Liver (tissue), 9 donors: ENCODE measurements around the gene UPF1. TPM values are rescaled to one million over a fixed set of nuclear protein-coding genes. Genes with fewer than 3 reads are reported as not detected.

Source experiments
- DNase-seq: peaks from one replicate; pipeline ENCODE4 v3.0.0-alpha.2; 2017; ENCODE audit warnings: low spot score
- H3K27ac ChIP-seq, 2 donors: one replicate each; pipeline ENCODE4 v1.7.0; 2013; ENCODE audit warnings: inconsistent platforms in 2 of 2, low read length in 2 of 2, control low read depth in 1 of 2, low read depth in 1 of 2, mild to moderate bottlenecking in 1 of 2
- H3K27me3 ChIP-seq, 4 donors: one replicate each; pipeline versions ENCODE4 v1.6.1 to v1.7.0; 2013; ENCODE audit warnings: low read length in 3 of 4, inconsistent platforms in 1 of 4, mild to moderate bottlenecking in 1 of 4, moderate library complexity in 1 of 4; ENCODE audit not compliant: control insufficient read depth in 4 of 4, insufficient read depth in 4 of 4
- H3K36me3 ChIP-seq, 4 donors: one replicate each; pipeline versions ENCODE4 v1.6.1 to v1.7.0; 2013; ENCODE audit warnings: low read length in 3 of 4, mild to moderate bottlenecking in 3 of 4, low read depth in 1 of 4, moderate library complexity in 1 of 4; ENCODE audit not compliant: control insufficient read depth in 4 of 4, insufficient read depth in 3 of 4
- H3K4me1 ChIP-seq, 4 donors: one replicate each; pipeline versions ENCODE4 v1.6.1 to v1.7.0; 2013; ENCODE audit warnings: low read length in 3 of 4, mild to moderate bottlenecking in 3 of 4, moderate library complexity in 1 of 4; ENCODE audit not compliant: control insufficient read depth in 4 of 4, insufficient read depth in 4 of 4
- H3K4me3 ChIP-seq, 3 donors: one replicate each; pipeline versions ENCODE4 v1.6.1 to v1.7.0; 2013; ENCODE audit warnings: low read length in 3 of 3, control low read depth in 1 of 3, low read depth in 1 of 3, mild to moderate bottlenecking in 1 of 3
- H3K9ac ChIP-seq, 2 donors: one replicate each; pipeline ENCODE4 v1.7.0; 2013; ENCODE audit warnings: low read length in 2 of 2, mild to moderate bottlenecking in 2 of 2, moderate library complexity in 2 of 2, control low read depth in 1 of 2, low read depth in 1 of 2
- H3K9me3 ChIP-seq, 4 donors: one replicate each; pipeline versions ENCODE4 v1.6.1 to v1.7.0; 2013; ENCODE audit warnings: low read length in 3 of 4; ENCODE audit not compliant: control insufficient read depth in 4 of 4
- ATF3 ChIP-seq: IDR thresholded peaks from 2 replicates; pipeline ENCODE4 v1.6.1; 2016; ENCODE audit warnings: antibody characterized with exemption
- CTCF ChIP-seq: fragments of 150-350 bp; IDR thresholded peaks from 2 replicates; pipeline ENCODE4 v1.5.1; 2017; ENCODE audit warnings: improper control_type of control experiment, low read depth, low read length; ENCODE audit not compliant: missing input control
- EGR1 ChIP-seq, 2 donors: IDR thresholded peaks; 2 replicates each; pipeline ENCODE4 v1.6.1; 2016 to 2018; ENCODE audit warnings: antibody characterized with exemption in 2 of 2, low read depth in 2 of 2
- FOXA1 ChIP-seq: IDR thresholded peaks from 2 replicates; pipeline ENCODE4 v1.6.1; 2016; ENCODE audit warnings: antibody characterized with exemption
- FOXA2 ChIP-seq: IDR thresholded peaks from 2 replicates; pipeline ENCODE4 v1.6.1; 2016; ENCODE audit warnings: antibody characterized with exemption
- GABPA ChIP-seq, 2 donors: IDR thresholded peaks in 1 of 2; conservative IDR thresholded peaks in 1 of 2; 2 replicates each; pipeline ENCODE4 v1.6.1; 2016; ENCODE audit warnings: antibody characterized with exemption in 2 of 2, mild to moderate bottlenecking in 1 of 2, moderate library complexity in 1 of 2
- HNF4A ChIP-seq, 2 donors: conservative IDR thresholded peaks; 2 replicates each; pipeline ENCODE4 v1.6.1; 2016; ENCODE audit warnings: antibody characterized with exemption in 2 of 2, mild to moderate bottlenecking in 2 of 2
- HNF4G ChIP-seq: IDR thresholded peaks from 2 replicates; pipeline ENCODE4 v1.6.1; 2016; ENCODE audit warnings: antibody characterized with exemption
- JUND ChIP-seq, 2 donors: IDR thresholded peaks; 2 replicates each; pipeline ENCODE4 v1.6.1; 2016; ENCODE audit warnings: antibody characterized with exemption in 2 of 2
- MAX ChIP-seq: IDR thresholded peaks from 2 replicates; pipeline ENCODE4 v1.6.1; 2016; ENCODE audit warnings: antibody characterized with exemption
- NR2F2 ChIP-seq: IDR thresholded peaks from 2 replicates; pipeline ENCODE4 v1.6.1; 2016; ENCODE audit warnings: antibody characterized with exemption
- RAD21 ChIP-seq, 2 donors: IDR thresholded peaks; 2 replicates each; pipeline ENCODE4 v1.6.1; 2016; ENCODE audit warnings: antibody characterized with exemption in 2 of 2, mild to moderate bottlenecking in 2 of 2
- REST ChIP-seq: IDR thresholded peaks from 2 replicates; pipeline ENCODE4 v1.6.1; 2016; ENCODE audit warnings: antibody characterized with exemption, mild to moderate bottlenecking
- RXRA ChIP-seq, 2 donors: IDR thresholded peaks; 2 replicates each; pipeline ENCODE4 v1.6.1; 2017 to 2018; ENCODE audit warnings: antibody characterized with exemption in 2 of 2, mild to moderate bottlenecking in 1 of 2
- SP1 ChIP-seq: IDR thresholded peaks from 2 replicates; pipeline ENCODE4 v1.6.1; 2018; ENCODE audit warnings: antibody characterized with exemption, mild to moderate bottlenecking
- TAF1 ChIP-seq: conservative IDR thresholded peaks from 2 replicates; pipeline ENCODE4 v1.6.1; 2016; ENCODE audit warnings: antibody characterized with exemption, mild to moderate bottlenecking
- YY1 ChIP-seq: IDR thresholded peaks from 2 replicates; pipeline ENCODE4 v1.6.1; 2016; ENCODE audit warnings: antibody characterized with exemption, mild to moderate bottlenecking
- ZBTB33 ChIP-seq: IDR thresholded peaks from 2 replicates; pipeline ENCODE4 v1.6.1; 2016; ENCODE audit warnings: antibody characterized with exemption
- WGBS: extraction: QIAGEN DNeasy Blood & Tissue Kit; methylation state at CpG from one replicate; pipeline ENCODE4 v1.1.7; 2013; 5-methylcytosine and 5-hydroxymethylcytosine counted together
- polyA plus RNA-seq, 2 donors: library from polyadenylated mRNA; stranded (reverse) in 1 of 2; unstranded in 1 of 2; fragments of 200-250 nt in 1 of 2; fragments of >200 nt in 1 of 2; fragmentation: Nextera tagmentation in 1 of 2; extraction: Ambion mirVana in 1 of 2; gene quantifications; one replicate each; pipeline versions ENCODE4 v1.2.1 to v1.2.3, GENCODE V29; 2013 to 2015
- total RNA-seq, 2 donors: library from RNA; depleted of rRNA; stranded (reverse); fragments of >200 nt; gene quantifications; one replicate each; pipeline ENCODE4 v1.2.3, GENCODE V29; 2014
- donor health status: healthy.
- donor health status: healthy.
- donor health status: healthy.
- donor health status: healthy.
- donor health status: healthy.

UPF1 gene
- total and polyA plus RNA-seq, 4 donors, result 5.7 to 51.0 (median 35.2) TPM

- no peaks in the 10 kb centered on the region for H3K9me3 ChIP-seq
- H3K27me3 ChIP-seq, result no peaks in the 10 kb centered on the region
- no peaks in the 10 kb centered on the region for H3K4me1 ChIP-seq
- no peak overlapping the region for H3K4me3 ChIP-seq
- no peak overlapping the region for H3K9ac ChIP-seq
- 94% methylated on average over 10 of the region's 10 CpGs for WGBS
- H3K27ac ChIP-seq, result no peak overlapping the region
- no peak for DNase-seq
- TF ChIP-seq GABPA (IDR thresholded peaks at IDR 0.05 in 1 of 2, conservative IDR thresholded peaks at IDR 0.05 in 1 of 2), result no peak
- TF ChIP-seq ZBTB33, result no peak
- TF ChIP-seq TAF1, result no peak
- TF ChIP-seq SP1, result no peak
- TF ChIP-seq FOXA1, result no peak
- no peak for TF ChIP-seq RAD21 (IDR thresholded peaks at IDR 0.05)
- TF ChIP-seq MAX, result no peak
- TF ChIP-seq ATF3, result no peak
- H3K36me3 ChIP-seq, result peaks cover 4 to 48% (median 16%) of the 10 kb centered on the region in 4 donors
These were observed 78.3 kb downstream of the UPF1 start for GRCh38 chr19:18910010-18910409.

GRCh38 chr19:18910801-18911436 lies 79.2 kb downstream of the UPF1 start:
- WGBS, result 96% methylated on average over 19 of the region's 19 CpGs
- Histone ChIP-seq H3K4me3 (no peak overlapping the region), H3K27me3 (no peaks in the 10 kb centered on the region), H3K27ac (no peak overlapping the region), H3K4me1 (peaks cover 0 to 3% (median under 1%) of the 10 kb centered on the region in 4 donors), H3K9ac (no peak overlapping the region), H3K36me3 (peaks cover 4 to 43% (median 16%) of the 10 kb centered on the region in 4 donors), H3K9me3 (no peaks in the 10 kb centered on the region)
- TF ChIP-seq YY1 (no peak), HNF4G (no peak), ZBTB33 (no peak), MAX (no peak), FOXA2 (no peak), FOXA1 (no peak), RXRA (IDR thresholded peaks at IDR 0.05) (no peak), EGR1 (IDR thresholded peaks at IDR 0.05; ENCODE audit: low read depth in 2 of 2) (no peak), SP1 (no peak), RAD21 (IDR thresholded peaks at IDR 0.05) (no peak), HNF4A (conservative IDR thresholded peaks at IDR 0.05) (no peak), JUND (IDR thresholded peaks at IDR 0.05) (no peak), GABPA (IDR thresholded peaks at IDR 0.05 in 1 of 2, conservative IDR thresholded peaks at IDR 0.05 in 1 of 2) (no peak), TAF1 (no peak), REST (no peak), ATF3 (no peak), CTCF (no peak), NR2F2 (no peak)
- no peak for DNase-seq
